Neural cell (in vitro differentiated cells): Measurements from ENCODE around the gene SRRM1.
"Not testable (repeated sequence)": the region's sequence is repeated elsewhere in the genome, so short reads cannot be mapped to it uniquely, and the experiment has no call there.

Experiments
- CTCF ChIP-seq: fragments of 450-650 bp; IDR thresholded peaks from 2 replicates; pipeline ENCODE4 v1.5.1; 2014; ENCODE audit warnings: antibody characterized with exemption, mild to moderate bottlenecking, moderate library complexity; ENCODE audit not compliant: poor library complexity, severe bottlenecking
- EP300 ChIP-seq: fragments of 450-650 bp; conservative IDR thresholded peaks from 2 replicates; pipeline ENCODE4 v1.6.1; 2014; ENCODE audit warnings: antibody characterized with exemption, mild to moderate bottlenecking, moderate library complexity; ENCODE audit not compliant: poor library complexity, severe bottlenecking

- TF ChIP-seq EP300, CTCF: not testable (repeated sequence)
Observed at GRCh38 chr1:24706074-24706389, 62.9 kb downstream of the SRRM1 start.
